PFSK-1 (cell line): ENCODE results near the gene PPARGC1A.

ENCODE experiments used
- FOXP2 ChIP-seq: optimal IDR thresholded peaks from 2 replicates; pipeline ENCODE3; 2011; ENCODE audit warnings: borderline replicate concordance, control low read depth, inconsistent platforms; ENCODE audit not compliant: insufficient read depth; ENCODE audit errors: extremely low read length, extremely low read depth
- POLR2AphosphoS5 ChIP-seq: IDR thresholded peaks from 2 replicates; pipeline ENCODE4 v1.6.1; 2012; ENCODE audit warnings: low read depth, mild to moderate bottlenecking, control low read depth, low read length, moderate library complexity
- SIN3A ChIP-seq: IDR thresholded peaks from 2 replicates; pipeline ENCODE4 v1.6.1; 2012; ENCODE audit warnings: mild to moderate bottlenecking, low read length, moderate library complexity, borderline replicate concordance; ENCODE audit not compliant: insufficient read depth
- TAF1 ChIP-seq: IDR thresholded peaks from 2 replicates; pipeline ENCODE4 v1.6.1; 2012; ENCODE audit warnings: low read length, control low read depth, borderline replicate concordance; ENCODE audit not compliant: insufficient read depth
- TF ChIP-seq, protein P1 (sequence below), 2 experiments: IDR thresholded peaks; 2 replicates each; pipeline versions ENCODE4 v1.6.1 to v1.8.0; 2011 to 2012; ENCODE audit warnings: low read depth in 2 of 2, low read length in 2 of 2, control low read depth in 1 of 2, inconsistent platforms in 1 of 2, mild to moderate bottlenecking in 1 of 2, moderate library complexity in 1 of 2; ENCODE audit not compliant: insufficient read depth in 1 of 2

Gene PPARGC1A

DNA sequence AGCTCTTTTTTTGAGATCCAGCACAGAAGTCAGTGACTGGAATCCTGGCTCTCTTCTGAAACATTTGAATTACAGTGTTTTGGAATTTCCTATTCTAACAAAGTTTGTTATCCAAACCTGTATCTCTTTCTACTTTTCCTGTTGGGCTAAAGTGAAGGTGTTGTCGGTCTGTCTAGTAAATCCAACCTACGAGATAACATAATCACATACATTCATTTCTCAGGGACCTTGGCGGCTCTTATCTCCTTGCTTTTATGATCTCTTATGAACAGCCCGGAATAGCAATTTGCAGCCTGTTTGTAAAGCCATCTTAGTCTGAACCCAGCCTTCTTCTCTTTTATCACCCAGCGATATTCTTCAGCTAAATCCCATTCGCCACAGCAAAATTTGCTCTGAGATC is 14.5 kb downstream of the PPARGC1A start:
- TF ChIP-seq FOXP2 (no peak), POLR2AphosphoS5 (no peak)

DNA sequence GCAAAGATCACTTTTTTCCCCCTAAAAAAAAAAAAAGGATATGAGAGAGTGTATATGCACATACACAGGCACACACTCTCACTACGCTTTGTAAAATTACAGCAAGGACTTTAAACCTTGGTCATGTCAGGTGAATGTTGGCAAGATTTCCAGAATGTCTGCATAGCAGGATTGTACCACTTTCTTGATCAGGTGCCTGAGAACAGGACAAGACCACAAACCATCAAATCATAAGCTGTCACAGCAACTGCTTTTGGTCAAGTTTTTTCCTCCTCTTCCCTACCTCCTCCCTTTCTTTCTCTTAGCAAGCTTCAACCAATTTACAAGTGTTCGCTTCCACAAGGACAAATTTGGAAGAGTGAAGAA is 15.3 kb downstream of the PPARGC1A start:
- TF ChIP-seq FOXP2 (no peak), TAF1 (no peak), SIN3A (no peak), POLR2AphosphoS5 (no peak)
- TF ChIP-seq, protein P1, sequence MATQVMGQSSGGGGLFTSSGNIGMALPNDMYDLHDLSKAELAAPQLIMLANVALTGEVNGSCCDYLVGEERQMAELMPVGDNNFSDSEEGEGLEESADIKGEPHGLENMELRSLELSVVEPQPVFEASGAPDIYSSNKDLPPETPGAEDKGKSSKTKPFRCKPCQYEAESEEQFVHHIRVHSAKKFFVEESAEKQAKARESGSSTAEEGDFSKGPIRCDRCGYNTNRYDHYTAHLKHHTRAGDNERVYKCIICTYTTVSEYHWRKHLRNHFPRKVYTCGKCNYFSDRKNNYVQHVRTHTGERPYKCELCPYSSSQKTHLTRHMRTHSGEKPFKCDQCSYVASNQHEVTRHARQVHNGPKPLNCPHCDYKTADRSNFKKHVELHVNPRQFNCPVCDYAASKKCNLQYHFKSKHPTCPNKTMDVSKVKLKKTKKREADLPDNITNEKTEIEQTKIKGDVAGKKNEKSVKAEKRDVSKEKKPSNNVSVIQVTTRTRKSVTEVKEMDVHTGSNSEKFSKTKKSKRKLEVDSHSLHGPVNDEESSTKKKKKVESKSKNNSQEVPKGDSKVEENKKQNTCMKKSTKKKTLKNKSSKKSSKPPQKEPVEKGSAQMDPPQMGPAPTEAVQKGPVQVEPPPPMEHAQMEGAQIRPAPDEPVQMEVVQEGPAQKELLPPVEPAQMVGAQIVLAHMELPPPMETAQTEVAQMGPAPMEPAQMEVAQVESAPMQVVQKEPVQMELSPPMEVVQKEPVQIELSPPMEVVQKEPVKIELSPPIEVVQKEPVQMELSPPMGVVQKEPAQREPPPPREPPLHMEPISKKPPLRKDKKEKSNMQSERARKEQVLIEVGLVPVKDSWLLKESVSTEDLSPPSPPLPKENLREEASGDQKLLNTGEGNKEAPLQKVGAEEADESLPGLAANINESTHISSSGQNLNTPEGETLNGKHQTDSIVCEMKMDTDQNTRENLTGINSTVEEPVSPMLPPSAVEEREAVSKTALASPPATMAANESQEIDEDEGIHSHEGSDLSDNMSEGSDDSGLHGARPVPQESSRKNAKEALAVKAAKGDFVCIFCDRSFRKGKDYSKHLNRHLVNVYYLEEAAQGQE (IDR thresholded peaks at IDR 0.05; ENCODE audit: insufficient read depth in 1 of 2, low read depth in 2 of 2, low read length in 2 of 2) = no peak

DNA sequence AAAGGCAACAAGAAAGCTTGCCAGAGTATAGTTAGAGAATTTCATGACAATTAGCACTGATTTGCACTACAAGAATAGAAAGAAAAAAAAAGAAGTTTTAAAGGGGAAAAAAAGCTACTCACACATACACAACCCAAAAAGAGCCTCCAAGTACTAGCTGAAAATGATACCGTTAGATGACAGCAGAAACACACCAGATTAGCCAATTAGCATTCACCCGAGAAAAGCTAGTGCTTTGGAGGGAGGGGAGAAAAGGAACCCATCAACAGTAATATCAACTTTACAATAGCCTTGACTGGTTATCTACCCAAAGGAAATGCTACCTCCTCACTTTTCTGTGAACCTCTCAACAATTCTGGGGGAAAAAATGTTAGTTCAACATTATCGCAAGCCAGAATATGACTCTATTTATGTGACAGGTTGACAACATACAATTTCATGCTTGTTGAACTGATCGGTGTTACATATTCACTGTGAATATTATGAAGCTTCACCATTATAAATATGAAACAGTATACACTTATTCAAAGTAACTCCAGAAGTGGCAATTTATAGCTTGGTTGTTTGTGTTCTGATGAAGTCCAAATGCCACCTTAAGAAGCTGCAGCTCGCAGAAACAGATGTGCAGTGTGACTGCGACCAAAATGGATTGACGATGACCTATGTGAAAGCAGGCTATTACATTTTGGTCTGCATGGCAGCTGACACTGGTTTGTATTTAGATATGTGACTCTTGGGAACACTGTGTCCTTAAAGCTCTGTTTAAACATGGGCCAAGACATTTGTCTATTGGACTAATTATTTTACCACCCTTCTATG is 15.9 kb downstream of the PPARGC1A start:
- TF ChIP-seq SIN3A (no peak), POLR2AphosphoS5 (no peak), TAF1 (no peak), FOXP2 (no peak)
- TF ChIP-seq, protein P1 (IDR thresholded peaks at IDR 0.05; ENCODE audit: insufficient read depth in 1 of 2, low read depth in 2 of 2, low read length in 2 of 2) = no peak

DNA sequence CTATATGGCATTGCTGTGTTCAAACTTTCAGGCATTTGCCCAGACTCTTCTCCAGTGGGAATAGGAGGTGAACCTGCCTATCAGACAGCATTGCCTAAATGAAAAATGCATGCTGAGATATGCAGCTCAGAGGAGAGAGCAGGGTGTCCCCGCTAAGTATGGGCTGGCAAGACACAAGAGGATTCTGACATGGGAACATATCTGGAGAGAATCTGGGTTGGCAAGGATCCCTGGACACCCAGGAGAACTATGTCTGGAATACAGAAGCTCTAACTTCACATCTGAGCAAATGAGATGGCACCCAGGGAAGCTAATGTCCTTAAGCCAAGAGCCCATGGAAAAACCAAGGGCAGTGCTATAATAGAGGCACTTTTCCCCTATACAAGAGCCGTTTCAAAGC is 18.4 kb downstream of the PPARGC1A start:
- TF ChIP-seq POLR2AphosphoS5 (no peak), TAF1 (no peak), FOXP2 (no peak), SIN3A (no peak)
- TF ChIP-seq, protein P1 (IDR thresholded peaks at IDR 0.05; ENCODE audit: insufficient read depth in 1 of 2, low read depth in 2 of 2, low read length in 2 of 2) = no peak

DNA sequence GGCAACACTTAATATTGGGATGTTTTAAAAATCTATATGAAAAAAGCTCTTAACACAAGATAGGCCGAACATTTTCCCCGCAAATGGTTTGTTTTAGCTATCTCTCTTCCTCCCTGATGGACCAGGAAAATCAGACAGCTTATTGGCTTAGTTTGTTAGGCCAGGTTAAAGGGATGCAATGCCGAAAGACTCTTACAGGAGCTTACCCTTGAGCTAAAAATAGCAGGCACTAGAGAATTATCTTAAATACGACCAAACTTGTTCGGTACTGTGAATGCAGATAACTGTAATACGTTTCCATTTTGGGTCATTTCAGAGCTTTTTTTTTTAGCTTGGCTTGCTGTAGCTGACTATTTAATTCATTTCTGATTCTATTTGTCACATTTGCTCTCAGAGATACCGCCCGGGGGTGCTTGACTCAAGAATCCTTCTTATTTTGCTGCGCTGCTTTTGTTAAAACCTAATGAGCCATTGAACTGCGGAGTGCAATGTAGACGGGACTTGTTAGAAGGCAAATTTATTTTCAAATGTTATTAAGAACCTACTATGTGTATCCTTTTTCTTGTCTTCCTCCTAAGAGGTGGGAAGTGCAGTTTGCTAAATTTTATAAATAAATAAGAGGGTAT is 23.3 kb downstream of the PPARGC1A start:
- TF ChIP-seq, protein P1 (IDR thresholded peaks at IDR 0.05; ENCODE audit: insufficient read depth in 1 of 2, low read depth in 2 of 2, low read length in 2 of 2) = no peak
- no peak for TF ChIP-seq FOXP2
- no peak for TF ChIP-seq SIN3A
- TF ChIP-seq TAF1 = no peak
- no peak for TF ChIP-seq POLR2AphosphoS5
